Camera-type eye (tissue), 1 donor: Measurements from ENCODE around the gene GCSAM. TPM values are rescaled to one million over a fixed set of nuclear protein-coding genes. Genes with fewer than 3 reads are reported as not detected.

ENCODE experiments used
- total RNA-seq: library from RNA; depleted of rRNA; stranded (reverse); fragments of >200 nt; gene quantifications from one replicate; pipeline ENCODE4 v1.2.3, GENCODE V29; 2014

Gene GCSAM
- total RNA-seq: 0.99 TPM

GRCh38 chr3:112132975-112133448 lies at the start of gene GCSAM:
GCSAM (minus strand) TSS chr3:112133248; CDS start chr3:112133120, 128 bp downstream.

GRCh38 chr3:112086076-112086854 lies 46.8 kb downstream of the GCSAM start, which contains the start of gene C3orf52:
C3orf52 (plus strand) TSS chr3:112086389; CDS start chr3:112086408, 19 bp downstream.

Other genes starting within 250 kb of the GCSAM start
- gene ABHD10, start 154.2 kb downstream of the GCSAM start, total RNA-seq: 73.0 TPM
- 78.5 TPM for gene TAGLN3, start 134.3 kb downstream of the GCSAM start, total RNA-seq
- not detected for gene TMPRSS7, start 98.5 kb downstream of the GCSAM start, total RNA-seq
- 2.1 TPM for gene C3orf52, start 46.9 kb downstream of the GCSAM start, total RNA-seq
- 1.5 TPM for gene SLC9C1, start 161.0 kb upstream of the GCSAM start, total RNA-seq
- 35.0 TPM for gene CD200, start 199.9 kb upstream of the GCSAM start, total RNA-seq